Ovary (tissue), 9 donors: ENCODE results near the gene KCNIP1. TPM values are rescaled to one million over a fixed set of nuclear protein-coding genes. Genes with fewer than 3 reads are reported as not detected.

ENCODE experiments used
- DNase-seq, 5 donors: peaks; one replicate each; pipeline ENCODE4 v3.0.0-alpha.2; 2019 to 2020
- H3K27ac ChIP-seq, 2 donors: fragments of 200-600 bp; one replicate each; pipeline versions ENCODE4 v1.5.1 to v1.8.0; 2019 to 2022
- H3K27me3 ChIP-seq: fragments of 200-600 bp; one replicate; pipeline ENCODE4 v1.8.0; 2022
- H3K36me3 ChIP-seq: fragments of 200-600 bp; sonication (generic); one replicate; pipeline ENCODE4 v1.5.1; 2019
- H3K4me1 ChIP-seq: one replicate; pipeline ENCODE4 v1.8.1; 2013; ENCODE audit warnings: mild to moderate bottlenecking, moderate library complexity; ENCODE audit not compliant: insufficient read depth
- H3K4me3 ChIP-seq: fragments of 200-600 bp; sonication (generic); one replicate; pipeline ENCODE4 v1.5.1; 2017
- H3K9me3 ChIP-seq, 2 donors: fragments of 200-600 bp in 1 of 2; sonication (generic) in 1 of 2; one replicate each; pipeline versions ENCODE4 v1.5.1 to v1.8.1; 2013 to 2019; ENCODE audit warnings: mild to moderate bottlenecking in 1 of 2, moderate library complexity in 1 of 2
- EP300 ChIP-seq: sonication (generic); formaldehyde crosslinking; IDR thresholded peaks from one replicate; pipeline ENCODE4 v1.6.1; 2017; ENCODE audit warnings: antibody characterized with exemption
- POLR2A ChIP-seq: fragments of 450-650 bp; IDR thresholded peaks from one replicate; pipeline ENCODE4 v1.6.1; 2017; ENCODE audit warnings: antibody characterized with exemption, mild to moderate bottlenecking, moderate library complexity
- WGBS, 3 donors: extraction: QIAGEN DNeasy Blood & Tissue Kit in 1 of 3; methylation state at CpG; one replicate each; pipeline versions ENCODE4 v1.1.5 to v1.1.7; 2013 to 2017; 5-methylcytosine and 5-hydroxymethylcytosine counted together
- intact Hi-C, 4 donors: fragments of 100-400 bp; cut with DNase I; formaldehyde crosslinking; loops; one replicate each; pipeline versions ENCODE4 v1.11.0 to v1.15.1; 2022 to 2023
- polyA plus RNA-seq, 2 donors: library from polyadenylated mRNA; stranded (reverse); fragments of 200-250 nt in 1 of 2; fragments of 350-450 nt in 1 of 2; fragmentation: Illumina TruSeq in 1 of 2; extraction: RNeasy Lipid Tissue Mini Kit (QIAGEN cat#74804) in 1 of 2; gene quantifications; one replicate each; pipeline ENCODE4 v1.2.3, GENCODE V29; 2013 to 2014
- total RNA-seq, 7 donors: library from RNA; depleted of rRNA in 2 of 7; stranded (reverse); fragments of >200 nt in 2 of 7; fragmentation: NEBNext Ultra II Directional in 3 of 7; extraction: Animal tissue kit (Norgen Biotek cat#: 25700) in 3 of 7; gene quantifications; one replicate each; pipeline versions ENCODE4 v1.1.0 to v1.2.4, GENCODE V29; 2016 to 2023
- TF ChIP-seq, protein P1 (sequence below), 3 donors: fragments of 450-650 bp in 2 of 3; fragments of 200-600 bp in 1 of 3; IDR thresholded peaks; one replicate each; pipeline versions ENCODE4 v1.5.1 to v1.8.0; 2016 to 2022; ENCODE audit warnings: antibody characterized with exemption in 3 of 3, mild to moderate bottlenecking in 1 of 3
- donor health status: DM: no; HTN: no; CAD: no; lungs with moderate emphysema.
- donor health status: DM: no; HTN: no; CAD: no.
- donor health status: Bipolar disorder and iron deficiency.
- donor health status: DM: yes; HTN: yes; CAD: no.
- donor health status: DM: no; HTN: no; CAD: no.
- donor health status: DM: yes; HTN: yes; CAD: no.

KCNIP1 gene
- total and polyA plus RNA-seq, 9 donors, result 0.20 to 2.2 (median 0.66) TPM

DNA sequence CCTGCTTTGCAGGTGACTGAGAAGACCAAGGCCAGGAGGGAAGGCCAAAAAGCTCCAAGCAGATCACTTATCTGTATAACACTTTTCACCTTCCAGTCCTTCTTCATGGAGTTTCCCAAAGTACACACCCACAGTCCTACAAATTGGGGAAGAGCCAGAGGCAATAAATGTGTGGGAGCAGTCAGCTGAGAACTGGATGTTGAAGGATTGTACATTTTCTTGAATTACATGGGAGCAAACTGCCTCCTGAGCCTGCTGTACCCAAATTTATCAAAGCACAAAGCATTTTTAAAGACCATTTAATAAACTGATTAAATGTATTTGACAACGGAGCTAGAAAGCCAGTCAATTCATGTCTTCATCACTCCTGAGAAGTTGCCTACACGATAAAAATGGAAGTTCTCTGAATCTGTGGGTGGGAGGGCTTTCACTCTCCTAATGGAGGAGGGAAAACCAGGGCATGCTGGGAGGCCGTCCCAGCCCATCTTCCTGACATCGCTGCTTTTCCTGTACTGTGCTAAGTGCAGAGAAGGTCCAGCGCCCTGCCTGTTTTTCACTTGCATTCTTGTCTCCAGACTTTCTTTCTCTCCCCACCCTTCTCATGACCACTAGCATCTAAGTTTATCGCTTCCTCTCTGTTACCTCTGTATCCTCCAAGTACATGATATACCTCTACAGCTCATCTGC, 79.0 kb downstream of the KCNIP1 start:
- intact Hi-C loops, result no loop called here
- no peak overlapping the region for H3K27ac ChIP-seq
- WGBS, 3 donors, result 81 to 83% (median 82%) methylated on average over 6 of the region's 6 CpGs
- H3K27me3 ChIP-seq, result no peaks in the 10 kb centered on the region
- DNase-seq, result no peak
- H3K4me1 ChIP-seq, result no peaks in the 10 kb centered on the region
- no peak overlapping the region for H3K4me3 ChIP-seq
- no peaks in the 10 kb centered on the region for H3K36me3 ChIP-seq
- no peaks in the 10 kb centered on the region for H3K9me3 ChIP-seq
- TF ChIP-seq EP300, result no peak
- TF ChIP-seq, protein P1, sequence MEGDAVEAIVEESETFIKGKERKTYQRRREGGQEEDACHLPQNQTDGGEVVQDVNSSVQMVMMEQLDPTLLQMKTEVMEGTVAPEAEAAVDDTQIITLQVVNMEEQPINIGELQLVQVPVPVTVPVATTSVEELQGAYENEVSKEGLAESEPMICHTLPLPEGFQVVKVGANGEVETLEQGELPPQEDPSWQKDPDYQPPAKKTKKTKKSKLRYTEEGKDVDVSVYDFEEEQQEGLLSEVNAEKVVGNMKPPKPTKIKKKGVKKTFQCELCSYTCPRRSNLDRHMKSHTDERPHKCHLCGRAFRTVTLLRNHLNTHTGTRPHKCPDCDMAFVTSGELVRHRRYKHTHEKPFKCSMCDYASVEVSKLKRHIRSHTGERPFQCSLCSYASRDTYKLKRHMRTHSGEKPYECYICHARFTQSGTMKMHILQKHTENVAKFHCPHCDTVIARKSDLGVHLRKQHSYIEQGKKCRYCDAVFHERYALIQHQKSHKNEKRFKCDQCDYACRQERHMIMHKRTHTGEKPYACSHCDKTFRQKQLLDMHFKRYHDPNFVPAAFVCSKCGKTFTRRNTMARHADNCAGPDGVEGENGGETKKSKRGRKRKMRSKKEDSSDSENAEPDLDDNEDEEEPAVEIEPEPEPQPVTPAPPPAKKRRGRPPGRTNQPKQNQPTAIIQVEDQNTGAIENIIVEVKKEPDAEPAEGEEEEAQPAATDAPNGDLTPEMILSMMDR (IDR thresholded peaks at IDR 0.05), result no peak
- no peak for TF ChIP-seq POLR2A

DNA sequence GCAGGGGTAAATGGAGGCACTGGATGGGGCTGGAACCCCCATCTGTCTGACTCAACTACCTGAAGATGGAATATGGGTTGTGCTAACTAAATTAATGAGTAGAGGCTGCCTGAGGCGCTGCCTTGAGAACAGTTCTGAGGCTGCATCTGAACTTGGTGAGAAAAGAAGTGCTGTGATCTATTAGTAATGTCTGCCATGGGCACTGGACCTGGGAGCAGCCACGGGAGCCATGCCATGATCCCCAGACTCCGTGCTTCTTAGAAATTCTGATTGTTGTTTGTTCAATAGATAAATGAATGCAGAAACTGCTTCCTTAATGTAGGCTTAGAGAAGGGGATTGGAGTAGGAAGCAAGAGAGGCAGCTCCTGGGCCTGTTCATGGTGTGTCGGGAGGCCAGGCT, 80.2 kb downstream of the KCNIP1 start:
- H3K27ac ChIP-seq, result no peak overlapping the region

DNA sequence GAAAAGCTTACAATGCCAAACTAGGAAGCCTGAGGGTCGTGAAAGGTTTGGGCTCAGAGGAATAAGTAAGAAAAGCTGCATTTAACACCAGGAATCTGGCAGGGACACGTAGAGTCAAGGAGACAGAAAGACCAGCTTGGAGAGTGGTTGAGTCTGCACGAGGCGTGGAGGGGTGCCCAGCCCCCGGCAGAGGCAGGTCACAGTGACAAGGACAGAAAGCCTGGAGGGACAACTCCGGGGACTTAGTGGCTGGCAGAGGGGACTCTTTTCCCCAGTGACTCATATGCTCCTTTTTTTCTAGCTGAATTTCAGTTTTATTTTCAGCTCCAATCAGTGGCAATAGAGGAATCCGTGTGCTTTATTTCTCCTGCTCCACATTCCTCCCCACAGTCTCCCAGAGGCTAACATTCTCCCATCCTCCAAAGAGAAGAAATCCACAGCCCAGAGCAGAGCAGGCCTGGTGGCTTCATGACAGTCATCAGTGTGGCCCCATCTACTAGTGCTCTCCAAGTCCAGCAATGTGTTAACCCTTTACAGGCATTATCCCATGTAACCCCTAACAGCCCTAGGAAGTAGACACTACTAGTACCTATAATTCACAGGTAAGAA, 80.7 kb downstream of the KCNIP1 start:
- Histone ChIP-seq H3K9me3 (no peaks in the 10 kb centered on the region), H3K4me3 (no peak overlapping the region), H3K27ac (no peak overlapping the region), H3K27me3 (no peaks in the 10 kb centered on the region), H3K36me3 (no peaks in the 10 kb centered on the region), H3K4me1 (no peaks in the 10 kb centered on the region)
- TF ChIP-seq POLR2A (no peak), EP300 (no peak)
- TF ChIP-seq, protein P1 (IDR thresholded peaks at IDR 0.05), result no peak
- no peak for DNase-seq
- WGBS, 3 donors, result 23 to 35% (median 33%) methylated on average over 7 of the region's 7 CpGs
- intact Hi-C loops, result no loop called here

More for the DNA sequence above, 80.2 kb downstream of the KCNIP1 start:
- intact Hi-C loops, result no loop called here
- DNase-seq, result no peak
- Histone ChIP-seq H3K4me3 (no peak overlapping the region), H3K9me3 (no peaks in the 10 kb centered on the region), H3K27me3 (no peaks in the 10 kb centered on the region), H3K36me3 (no peaks in the 10 kb centered on the region), H3K4me1 (no peaks in the 10 kb centered on the region)
- TF ChIP-seq POLR2A (no peak), EP300 (no peak)
- TF ChIP-seq, protein P1 (IDR thresholded peaks at IDR 0.05), result no peak
- WGBS, 3 donors, result 43 to 54% (median 45%) methylated on average over 4 of the region's 4 CpGs

DNA sequence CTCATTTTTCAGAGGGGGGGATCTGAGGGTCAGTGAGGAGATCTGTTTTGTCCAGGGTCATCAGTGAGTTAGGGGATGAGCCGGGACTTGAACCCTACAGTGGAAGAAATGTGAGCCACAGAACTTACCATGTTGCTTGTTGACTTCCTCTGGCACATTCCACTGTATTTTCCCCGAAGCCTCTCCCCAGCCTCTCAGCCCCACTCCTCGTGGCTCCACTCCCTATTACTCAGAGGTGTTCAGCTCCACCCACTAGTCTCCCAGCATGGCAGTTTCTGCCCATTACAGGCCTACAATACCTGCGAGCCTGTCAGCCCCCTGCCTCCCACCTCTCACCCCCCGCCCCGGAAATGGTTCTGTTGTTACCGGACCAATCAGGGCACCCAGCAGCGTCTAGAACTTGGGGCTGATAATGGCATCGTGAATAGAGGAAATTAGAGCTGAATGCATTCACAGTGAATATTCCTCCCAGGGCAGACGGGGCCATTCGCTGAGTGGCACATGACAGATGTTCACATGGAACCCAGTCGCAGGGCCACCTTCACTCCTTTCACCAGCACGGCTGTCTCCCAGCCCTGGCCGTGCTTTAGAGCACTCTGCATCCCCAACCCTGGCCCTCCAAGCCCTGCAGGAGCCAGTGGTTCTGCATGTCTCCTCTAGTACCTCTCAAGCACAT, 81.6 kb downstream of the KCNIP1 start:
- no peak for TF ChIP-seq POLR2A
- TF ChIP-seq, protein P1 (IDR thresholded peaks at IDR 0.05), result no peak
- no peak for TF ChIP-seq EP300

More for the DNA sequence above, 81.6 kb downstream of the KCNIP1 start:
- no peaks in the 10 kb centered on the region for H3K4me1 ChIP-seq
- no peak overlapping the region for H3K27ac ChIP-seq
- no peaks in the 10 kb centered on the region for H3K27me3 ChIP-seq
- no peak for DNase-seq
- H3K36me3 ChIP-seq, result no peaks in the 10 kb centered on the region
- intact Hi-C loops, result no loop called here
- H3K9me3 ChIP-seq, result no peaks in the 10 kb centered on the region
- H3K4me3 ChIP-seq, result no peak overlapping the region
- WGBS, 3 donors, result 74 to 85% (median 75%) methylated on average over 14 of the region's 14 CpGs
